BLaER1 treated with 17β-estradiol and CSF1 and Interleukin-3, amounts not matched to agents 10 nM and 100 nM (cell line): ENCODE data around the gene ST6GALNAC4.

ENCODE experiments used
- H3K27ac ChIP-seq, 11 experiments: shearing (Covaris generic); formaldehyde crosslinking; 2 replicates each; pipeline ENCODE4 v1.8.1; 2022
- H3K27me3 ChIP-seq, 11 experiments: shearing (Covaris generic); formaldehyde crosslinking; 2 replicates each; pipeline ENCODE4 v1.8.1; 2022
- H3K36me3 ChIP-seq, 11 experiments: shearing (Covaris generic); formaldehyde crosslinking; 2 replicates each; pipeline ENCODE4 v1.8.1; 2022
- H3K4me1 ChIP-seq, 10 experiments: shearing (Covaris generic); formaldehyde crosslinking; 2 replicates each; pipeline ENCODE4 v1.8.1; 2022
- H3K4me2 ChIP-seq, 11 experiments: shearing (Covaris generic); formaldehyde crosslinking; 2 replicates each; pipeline ENCODE4 v1.8.1; 2022
- H3K4me3 ChIP-seq, 10 experiments: shearing (Covaris generic); formaldehyde crosslinking; 2 replicates each; pipeline ENCODE4 v1.8.1; 2022
- H3K9ac ChIP-seq, 11 experiments: shearing (Covaris generic); formaldehyde crosslinking; 2 replicates each; pipeline ENCODE4 v1.8.1; 2022
- H3K9me3 ChIP-seq, 11 experiments: shearing (Covaris generic); formaldehyde crosslinking; replicated peaks in 1 of 11; 2 replicates each; pipeline ENCODE4 v1.8.1; 2022
- H4K20me1 ChIP-seq, 11 experiments: shearing (Covaris generic); formaldehyde crosslinking; 2 replicates each; pipeline ENCODE4 v1.8.1; 2022
- Cebpa-rat ChIP-seq, 11 experiments: shearing (Covaris generic); IDR thresholded peaks; 2 replicates each; pipeline ENCODE4 v1.8.1; 2022

The ST6GALNAC4 gene

DNA sequence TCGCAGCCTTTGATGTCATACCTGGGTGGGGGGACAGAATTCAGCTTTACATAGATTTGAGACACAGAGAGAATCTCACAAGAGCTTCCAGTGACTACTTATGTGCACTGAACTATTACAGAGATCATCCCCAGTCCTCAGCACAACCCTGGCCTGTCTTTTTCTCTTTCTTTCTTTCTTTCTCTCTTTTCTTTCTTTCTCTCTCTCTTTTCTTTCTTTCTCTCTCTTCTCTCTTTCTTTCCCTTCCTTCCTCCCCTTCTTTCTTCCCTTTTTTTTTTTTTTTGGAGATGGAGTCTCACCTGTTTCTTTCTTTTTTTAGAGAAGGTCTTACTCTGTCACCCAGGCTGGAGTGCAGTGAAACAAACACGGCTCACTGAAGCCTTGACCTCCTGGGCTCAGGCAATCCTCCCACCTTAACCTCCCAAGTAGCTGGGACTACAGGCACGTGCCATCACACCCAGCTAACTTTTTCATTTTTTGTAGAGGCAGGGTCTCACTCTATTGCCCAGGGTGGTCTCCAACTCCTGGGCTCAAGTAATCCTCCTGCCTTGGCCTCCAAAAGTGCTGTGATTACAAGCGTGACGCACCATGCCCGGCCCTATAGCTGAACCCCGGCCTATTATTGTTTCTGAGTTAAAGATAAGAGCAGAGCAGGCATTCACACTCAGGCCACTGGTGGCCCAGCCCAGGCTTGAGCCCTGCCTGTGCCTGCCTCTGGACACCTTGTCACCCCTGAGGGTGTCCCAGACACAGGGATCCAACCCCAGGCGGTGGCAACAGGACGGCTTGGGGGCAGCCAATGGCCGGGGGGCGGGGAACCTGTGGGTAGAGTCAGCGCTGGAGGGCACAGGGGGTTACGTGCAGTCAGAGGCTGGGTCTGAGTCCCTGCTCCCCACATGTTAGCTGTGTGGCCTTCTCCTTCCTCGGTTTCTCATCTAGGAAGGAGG lies 9.4 kb upstream of the ST6GALNAC4 start:
- Histone ChIP-seq H4K20me1 (peaks cover 10 to 62% (median 35%) of the 10 kb centered on the region in 11 experiments; a peak in 20 of 22 replicates), H3K9me3 (no peaks in the 10 kb centered on the region), H3K4me2 (peak overlapping the region; percentile 77 to 94 (median 88)), H3K36me3 (no peaks in the 10 kb centered on the region), H3K4me3 (peak overlapping the region in 9 of 10 experiments; percentile 34 to 67 (median 49); a peak in 13 of 20 replicates), H3K27ac (no peak overlapping the region), H3K4me1 (peaks cover 31 to 70% (median 34%) of the 10 kb centered on the region in 10 experiments), H3K27me3 (peaks cover 68 to 85% (median 80%) of the 10 kb centered on the region in 11 experiments), H3K9ac (peak overlapping the region in 5 of 11 experiments; percentile 7 to 52 (median 29); a peak in 2 of 22 replicates)
- TF ChIP-seq Cebpa-rat (IDR thresholded peaks at IDR 0.05): no peak

DNA sequence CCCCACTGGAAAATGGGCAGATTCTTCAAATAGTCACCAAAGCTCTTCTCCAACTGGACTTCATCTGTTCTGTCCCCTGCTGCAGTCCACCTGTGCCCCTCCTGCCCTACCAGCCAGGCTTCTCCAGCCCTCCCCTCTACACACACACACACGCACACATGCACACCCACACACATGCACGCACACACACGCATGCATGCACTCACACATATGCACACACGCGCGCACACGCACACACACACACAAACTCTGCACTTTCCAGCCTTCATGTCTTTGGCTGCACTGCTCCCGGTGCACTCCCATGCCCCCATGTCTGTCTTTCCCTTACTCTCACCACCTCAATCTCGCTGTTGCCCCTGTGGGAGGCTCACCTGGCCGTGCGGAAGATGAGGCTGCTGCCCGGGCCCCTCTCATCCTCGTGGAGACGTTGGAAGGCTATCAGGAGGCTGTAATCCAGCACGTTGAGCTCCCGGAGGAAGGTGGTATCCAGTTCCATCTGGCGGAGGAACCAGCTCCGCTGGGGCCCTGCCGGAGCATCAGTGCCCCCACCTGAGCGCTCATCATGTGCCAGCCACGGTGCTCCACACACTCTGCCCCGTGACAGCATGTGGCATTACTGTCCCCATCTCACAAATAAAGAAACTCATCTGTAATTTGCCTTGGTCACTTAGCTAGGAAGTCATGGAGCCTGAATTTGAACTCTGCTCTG lies 8.0 kb upstream of the ST6GALNAC4 start:
- H3K27ac ChIP-seq: no peak overlapping the region

DNA sequence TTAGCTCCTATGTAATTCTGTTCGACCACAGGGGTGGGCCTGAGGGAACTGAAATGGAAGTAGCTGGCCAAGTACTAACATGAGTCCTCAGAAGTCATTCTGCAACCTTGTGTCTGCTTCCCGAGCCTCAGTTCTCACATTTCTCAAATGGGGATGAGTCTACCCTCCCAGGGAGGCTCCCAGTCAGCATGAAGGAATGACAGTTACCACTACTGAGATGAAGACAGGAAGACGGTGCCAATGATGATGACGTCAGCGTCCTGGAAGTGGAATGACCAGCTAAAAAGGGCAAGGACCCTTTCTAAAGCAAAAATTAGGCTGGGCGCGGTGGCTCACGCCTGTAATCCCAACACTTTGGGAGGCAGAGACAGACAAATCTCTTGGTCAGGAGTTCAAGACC lies 6.9 kb upstream of the ST6GALNAC4 start:
- TF ChIP-seq Cebpa-rat (IDR thresholded peaks at IDR 0.05): no peak
- H4K20me1 ChIP-seq: peaks cover 0 to 39% (median 12%) of the 10 kb centered on the region in 11 experiments; a peak in 17 of 22 replicates
- H3K4me1 ChIP-seq: peaks cover 44 to 72% (median 50%) of the 10 kb centered on the region in 10 experiments
- peak overlapping the region in 4 of 11 experiments; percentile 3 to 59 (median 35); a peak in 5 of 22 replicates for H3K4me2 ChIP-seq
- no peak overlapping the region for H3K9ac ChIP-seq
- H3K4me3 ChIP-seq: no peak overlapping the region
- no peaks in the 10 kb centered on the region for H3K9me3 ChIP-seq
- H3K27ac ChIP-seq: no peak overlapping the region
- H3K36me3 ChIP-seq: no peaks in the 10 kb centered on the region
- peaks cover 50 to 67% (median 61%) of the 10 kb centered on the region in 11 experiments for H3K27me3 ChIP-seq

More for the DNA sequence above, 8.0 kb upstream of the ST6GALNAC4 start:
- H3K27me3 ChIP-seq: peaks cover 62 to 78% (median 72%) of the 10 kb centered on the region in 11 experiments
- H4K20me1 ChIP-seq: peaks cover 3 to 50% (median 23%) of the 10 kb centered on the region in 11 experiments; a peak in 19 of 22 replicates
- H3K9me3 ChIP-seq: no peaks in the 10 kb centered on the region
- H3K9ac ChIP-seq: no peak overlapping the region
- peaks cover 33 to 72% (median 40%) of the 10 kb centered on the region in 10 experiments for H3K4me1 ChIP-seq
- no peak overlapping the region for H3K4me2 ChIP-seq
- H3K4me3 ChIP-seq: no peak overlapping the region
- no peaks in the 10 kb centered on the region for H3K36me3 ChIP-seq
- TF ChIP-seq Cebpa-rat (IDR thresholded peaks at IDR 0.05): no peak

DNA sequence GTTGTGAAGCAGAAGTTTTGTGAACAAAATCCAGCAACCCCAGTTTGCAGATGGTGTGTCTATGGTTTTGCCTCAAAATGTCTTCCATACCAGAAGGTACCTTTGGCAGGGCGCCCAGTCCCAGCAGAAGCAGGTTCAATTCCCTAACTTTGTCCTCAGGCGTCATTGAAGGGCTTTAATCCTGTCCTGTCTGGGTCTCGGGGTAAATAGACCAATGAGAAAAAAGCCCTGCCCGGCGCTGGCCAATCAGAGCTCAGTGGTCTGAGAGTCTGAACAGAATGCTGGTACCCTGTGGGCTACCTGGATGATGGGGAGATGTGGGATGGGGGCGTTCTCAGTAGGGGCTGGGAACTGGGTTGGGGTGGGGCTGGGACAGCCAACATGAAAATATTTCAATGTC lies 6.2 kb upstream of the ST6GALNAC4 start:
- H4K20me1 ChIP-seq: peaks cover 0 to 32% (median 5%) of the 10 kb centered on the region in 11 experiments; a peak in 13 of 22 replicates
- H3K4me2 ChIP-seq: no peak overlapping the region
- H3K9me3 ChIP-seq: no peaks in the 10 kb centered on the region
- H3K9ac ChIP-seq: no peak overlapping the region
- peaks cover 43 to 59% (median 53%) of the 10 kb centered on the region in 11 experiments for H3K27me3 ChIP-seq
- no peak overlapping the region for H3K4me3 ChIP-seq
- no peak overlapping the region for H3K27ac ChIP-seq
- no peak for TF ChIP-seq Cebpa-rat (IDR thresholded peaks at IDR 0.05)
- peaks cover 51 to 72% (median 55%) of the 10 kb centered on the region in 10 experiments for H3K4me1 ChIP-seq
- no peaks in the 10 kb centered on the region for H3K36me3 ChIP-seq

DNA sequence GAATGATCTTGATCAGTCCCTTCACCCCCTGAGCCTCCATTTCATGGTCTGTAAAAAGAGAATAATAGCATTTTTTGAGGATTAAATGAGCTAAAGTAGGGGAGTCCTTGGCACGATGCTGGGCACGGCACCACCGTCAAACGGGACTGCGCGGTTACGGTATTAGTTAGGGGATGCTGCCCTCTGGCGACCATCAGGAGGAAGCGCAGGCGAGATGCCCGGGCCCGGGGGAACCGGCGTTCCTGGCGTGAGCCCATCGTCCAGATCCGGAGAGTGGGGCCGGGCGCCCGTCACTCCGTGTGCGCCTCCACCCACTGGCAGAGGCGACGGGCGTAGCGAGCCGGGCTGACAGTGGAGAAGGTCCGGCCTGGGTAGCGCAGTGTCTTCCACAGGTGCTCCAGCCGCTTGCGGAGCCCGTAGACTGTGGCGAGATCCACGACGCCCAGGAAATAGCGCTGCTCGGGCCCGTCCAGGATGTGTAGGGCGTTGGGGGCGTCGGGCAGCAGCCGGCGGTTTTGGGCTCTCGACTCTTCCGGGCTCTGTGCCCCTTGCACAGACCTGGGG lies 4.8 kb upstream of the ST6GALNAC4 start:
- Histone ChIP-seq H3K27me3 (peaks cover 29 to 45% (median 39%) of the 10 kb centered on the region in 11 experiments), H3K4me2 (peak overlapping the region; percentile 74 to 99 (median 94)), H3K4me3 (peak overlapping the region in 8 of 10 experiments; percentile 43 to 65 (median 48); a peak in 13 of 20 replicates), H3K9ac (peak overlapping the region; percentile 16 to 94 (median 54); a peak in 15 of 22 replicates), H3K27ac (peak overlapping the region in 5 of 11 experiments; percentile 31 to 94 (median 84); a peak in 7 of 22 replicates), H3K36me3 (no peaks in the 10 kb centered on the region), H4K20me1 (peaks cover 0 to 21% (median 0%) of the 10 kb centered on the region in 11 experiments; a peak in 9 of 22 replicates), H3K9me3 (no peaks in the 10 kb centered on the region), H3K4me1 (peaks cover 55 to 69% (median 56%) of the 10 kb centered on the region in 10 experiments)
- TF ChIP-seq Cebpa-rat (IDR thresholded peaks at IDR 0.05): no peak

DNA sequence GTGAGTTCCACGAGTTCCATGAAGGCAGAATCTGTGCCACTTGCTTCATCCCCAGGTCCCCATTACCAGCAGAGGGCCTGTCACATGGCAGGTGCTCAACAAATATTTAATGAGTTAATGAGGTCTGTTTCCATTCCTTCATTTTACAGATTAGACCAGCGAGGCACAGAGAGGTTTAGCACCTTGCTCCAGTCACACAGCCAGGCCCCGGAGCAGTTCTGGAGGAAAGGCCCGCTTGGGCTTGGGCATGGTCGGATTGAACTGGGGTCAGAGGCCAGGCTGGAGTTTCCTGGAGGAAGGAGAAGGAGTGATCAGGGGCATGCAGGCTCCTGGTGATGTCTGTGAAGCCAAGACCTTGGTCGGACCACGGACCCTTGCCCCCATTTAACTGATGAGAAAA lies 4.0 kb upstream of the ST6GALNAC4 start:
- H3K4me2 ChIP-seq: peak overlapping the region; percentile 74 to 99 (median 94)
- no peaks in the 10 kb centered on the region for H3K9me3 ChIP-seq

DNA sequence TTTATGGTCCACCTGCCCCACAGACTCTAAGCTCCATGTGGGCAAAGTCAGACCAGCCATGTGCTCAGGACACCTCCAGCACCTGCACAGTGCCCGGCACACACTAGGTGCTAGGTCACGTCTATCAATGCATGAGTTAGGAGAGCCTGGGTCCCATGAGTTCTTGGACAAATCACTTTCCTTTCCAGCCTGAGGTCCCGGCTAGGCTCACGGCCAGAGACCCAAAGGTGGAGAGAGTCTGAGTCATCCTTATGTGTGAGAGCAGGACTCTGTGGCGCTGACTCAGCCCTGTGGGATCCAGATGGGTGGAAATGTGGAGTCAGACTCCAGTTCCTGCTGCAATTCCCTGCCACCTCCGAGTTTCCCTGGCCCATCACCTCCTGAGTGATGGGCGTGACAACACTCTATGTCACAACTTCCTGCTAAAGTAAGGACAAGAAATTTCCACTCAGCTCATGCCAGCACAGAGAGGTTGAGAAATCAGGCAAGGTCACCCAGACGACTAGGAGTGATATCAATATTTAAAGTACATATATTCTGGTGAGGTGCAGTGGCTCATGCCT lies 2.5 kb upstream of the ST6GALNAC4 start:
- Histone ChIP-seq H3K4me2 (peak overlapping the region; percentile 74 to 97 (median 94)), H3K27me3 (peaks cover 6 to 22% (median 16%) of the 10 kb centered on the region in 11 experiments; a peak in 20 of 22 replicates), H3K27ac (peak overlapping the region in 10 of 11 experiments; percentile 68 to 94 (median 84); a peak in 20 of 22 replicates), H4K20me1 (peaks cover 0 to 13% (median 0%) of the 10 kb centered on the region in 11 experiments; a peak in 7 of 22 replicates), H3K4me1 (peaks cover 64 to 81% (median 69%) of the 10 kb centered on the region in 10 experiments), H3K36me3 (peaks cover 0 to 11% (median 6%) of the 10 kb centered on the region in 11 experiments; a peak in 11 of 22 replicates), H3K9ac (peak overlapping the region in 10 of 11 experiments; percentile 28 to 94 (median 83); a peak in 19 of 22 replicates), H3K9me3 (no peaks in the 10 kb centered on the region), H3K4me3 (peak overlapping the region in 2 of 10 experiments; percentile 8 to 11; a peak in 2 of 20 replicates)
- TF ChIP-seq Cebpa-rat (IDR thresholded peaks at IDR 0.05): peak in 10 of 11 experiments; percentile 73 to 96 (median 86); a peak in 18 of 22 replicates

More for the DNA sequence above, 4.0 kb upstream of the ST6GALNAC4 start:
- Histone ChIP-seq H3K27me3 (peaks cover 21 to 37% (median 31%) of the 10 kb centered on the region in 11 experiments), H3K36me3 (no peaks in the 10 kb centered on the region), H3K9ac (peak overlapping the region in 8 of 11 experiments; percentile 1 to 94 (median 60); a peak in 9 of 22 replicates), H3K27ac (peak overlapping the region in 10 of 11 experiments; percentile 68 to 94 (median 84); a peak in 19 of 22 replicates), H3K4me1 (peaks cover 51 to 68% (median 56%) of the 10 kb centered on the region in 10 experiments), H4K20me1 (peaks cover 0 to 16% (median 0%) of the 10 kb centered on the region in 11 experiments; a peak in 5 of 22 replicates), H3K4me3 (no peak overlapping the region)
- TF ChIP-seq Cebpa-rat (IDR thresholded peaks at IDR 0.05): no peak
